Measurements from ENCODE around the gene ANKRD23. TPM values are rescaled to one million over a fixed set of nuclear protein-coding genes. Genes with fewer than 3 reads are reported as not detected.
"Not testable (repeated sequence)": the region's sequence is repeated elsewhere in the genome, so short reads cannot be mapped to it uniquely, and the experiment has no call there.

The ANKRD23 gene
- total and polyA plus RNA-seq, 2 of the 13 experiments (the other 11 are each of a cell fraction or from before 2014, with no cell fraction given), result 1.5 to 1.6 TPM

DNA sequence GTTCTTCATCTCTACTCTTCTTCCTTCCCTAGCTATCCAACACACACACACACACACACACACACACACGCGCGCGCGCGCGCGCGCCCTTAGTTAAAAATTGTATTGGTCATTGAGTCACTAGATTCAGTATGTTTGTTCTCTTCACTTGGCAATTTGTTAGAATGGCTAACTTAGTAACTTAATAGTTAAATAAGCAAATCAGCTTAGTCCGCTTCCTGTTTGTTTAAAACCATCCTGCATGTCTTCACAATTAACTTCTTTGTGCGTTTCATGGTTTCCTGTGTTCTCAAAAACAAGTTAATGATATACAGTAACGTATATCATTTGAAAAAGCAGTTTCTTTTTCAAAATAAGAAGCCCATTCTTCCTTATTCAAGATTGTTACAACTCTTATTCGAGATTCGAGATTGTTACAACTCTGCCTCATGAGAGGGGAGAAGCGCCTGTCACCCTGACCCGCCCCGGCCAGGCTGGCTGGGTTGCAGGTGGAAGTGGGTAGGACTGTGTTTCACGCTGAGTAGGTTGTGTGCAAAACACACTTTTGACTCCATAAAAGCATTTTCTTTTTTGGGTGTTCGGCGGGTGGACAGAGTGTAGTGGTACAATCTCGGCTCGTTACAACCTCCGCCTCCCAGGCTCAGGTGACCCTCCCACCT lies 37.2 kb downstream of the ANKRD23 start (continued):
- 0 out of 2 replicates have a peak, but pooled peaks have one; percentile 6 for TF ChIP-seq HNF1A (IDR thresholded peaks at IDR 0.05; ENCODE audit: low read depth)
- TF ChIP-seq HNF1A (CRISPR knock-in tag; IDR thresholded peaks at IDR 0.05; ENCODE audit: borderline replicate concordance), result no peak

- BruUV-seq (replicated peaks); H3K4me2 ChIP-seq (ENCODE audit: low read depth, low read length); H3K27me3 ChIP-seq (ENCODE audit: control insufficient read depth in 1 of 2, insufficient read depth in 2 of 2, low read length in 2 of 2); CTCF ChIA-PET (ENCODE audit: low intra/inter-chr PET ratio, low total read pairs); FAIRE-seq; H3K9ac ChIP-seq (ENCODE audit: insufficient read depth, low read depth, low read length); H3K4me3 ChIP-seq (replicated peaks in 1 of 3; ENCODE audit: insufficient read depth in 1 of 3, low read depth in 2 of 3, low read length in 3 of 3); H3K9me3 ChIP-seq (ENCODE audit: low read length); DNase-seq (ENCODE audit: low spot score); ATAC-seq; H4K20me1 ChIP-seq (ENCODE audit: insufficient read depth, low read length); H3K79me2 ChIP-seq (ENCODE audit: insufficient read depth, low read length); in situ Hi-C loops (cut with HindIII; ENCODE audit: extremely low pct_ligation_motif_present, low pct_unique_long_range_greater_than_20kb); H3K36me3 ChIP-seq (replicated peaks in 1 of 2; ENCODE audit: control insufficient read depth in 1 of 2, insufficient read depth in 2 of 2, low read length in 2 of 2); H2AFZ ChIP-seq (ENCODE audit: low read length): not testable (repeated sequence)
- POLR2A ChIA-PET, result interaction anchor here (0.7 to 3.1 kb wide), 2 partner anchors 10 to 204 kb away, joined by 3 to 22 read pairs; partner anchors contain the start of gene CNNM3
- 78% methylated on average over 18 of the region's 20 CpGs for WGBS (ENCODE audit: low lambda C conversion rate)
- intact Hi-C loops (cut with micrococcal nuclease; ENCODE audit: unreplicated experiment), result loop anchor here (2.0 kb wide), 1 partner anchor 201 kb away; no protein-coding TSS in a partner anchor
- peaks cover 57% of the 10 kb centered on the region for H3K4me1 ChIP-seq (ENCODE audit: insufficient read depth, low read length)
- peak overlapping the region; percentile 50 for H3K27ac ChIP-seq (ENCODE audit: extremely low read length, insufficient read depth, low read length)
These were observed 37.9 kb downstream of the ANKRD23 start for GRCh38 chr2:96805946-96806345.

Measured in HepG2 (cell line).